HG03342 (cell line): ENCODE results near the gene PTRH1.

Experiments used
- ATAC-seq: cut with Tn5 transposase; IDR thresholded peaks from one replicate; pipeline ENCODE4 v1.9.1; 2021; ENCODE audit warnings: mild to moderate bottlenecking, moderate library complexity; ENCODE audit not compliant: unreplicated experiment

The PTRH1 gene

DNA sequence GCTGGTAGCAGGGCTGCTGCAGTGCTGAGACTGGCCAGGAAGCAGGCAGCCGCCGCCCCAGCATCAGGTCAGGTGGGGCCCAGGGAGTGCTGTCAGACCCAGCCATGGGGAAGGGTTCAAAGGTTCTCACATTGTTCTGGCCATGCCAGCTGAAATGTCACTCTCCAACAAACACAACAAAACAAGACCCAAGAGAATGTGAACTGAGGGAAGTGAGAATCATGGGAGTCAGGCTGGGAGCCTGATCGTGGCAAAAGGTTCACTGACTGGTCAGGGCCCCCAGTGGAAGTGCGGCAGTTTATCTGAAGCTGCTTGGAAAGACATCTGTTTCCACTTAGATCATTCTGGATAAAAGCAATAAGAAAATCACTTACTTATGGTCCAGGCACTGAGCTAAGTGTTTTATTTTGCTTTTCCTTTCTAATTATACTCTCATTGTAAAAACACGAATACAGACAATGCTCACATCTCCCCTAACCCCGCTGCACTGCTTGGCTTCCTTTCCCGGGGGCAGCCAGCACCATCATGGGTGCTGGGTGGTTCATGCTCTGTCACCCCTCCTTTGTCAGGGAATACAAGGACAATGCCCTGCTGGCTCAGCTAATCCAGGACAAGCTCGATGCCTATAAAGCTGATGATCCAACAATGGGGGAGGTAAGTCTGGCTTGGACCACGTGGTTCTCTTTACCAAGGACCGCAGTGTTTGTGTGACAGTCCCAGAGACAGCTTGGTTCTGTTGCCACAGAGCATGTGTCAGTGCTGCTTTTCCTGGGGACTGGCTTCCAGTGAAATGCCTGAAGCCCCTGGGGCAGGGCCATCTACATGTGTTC lies 50.6 kb downstream of the PTRH1 start:
- no peak for ATAC-seq

DNA sequence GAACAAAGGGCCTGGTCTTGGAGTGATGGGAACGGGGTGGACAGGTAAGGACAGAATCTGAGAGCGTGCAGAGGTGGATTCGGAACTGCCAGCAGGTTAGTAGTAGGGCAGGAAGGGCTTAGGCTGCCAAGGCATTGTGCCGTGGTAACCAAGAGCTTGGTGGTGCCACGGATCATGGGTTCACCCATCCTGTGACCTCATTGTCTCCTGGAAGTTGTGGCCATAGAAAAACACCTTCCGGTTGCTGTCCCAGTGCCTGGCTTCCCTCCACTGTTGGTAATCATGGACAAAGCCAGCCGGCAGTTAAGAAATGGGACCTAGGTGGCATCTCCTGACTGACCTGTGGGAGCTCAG lies 51.2 kb downstream of the PTRH1 start:
- ATAC-seq = no peak
